Measurements from ENCODE around the gene SPAG9. TPM values are rescaled to one million over a fixed set of nuclear protein-coding genes. Genes with fewer than 3 reads are reported as not detected.

The SPAG9 gene
- total RNA-seq, 4 donors from 2014 or later: 117 to 240 (median 154) TPM

GRCh38 chr17:51045621-51046020 is 75.0 kb downstream of the SPAG9 start:
- intact Hi-C loops (cut with DNase I): no loop called here
- 75 to 83% methylated on average over 1 of the region's 1 CpG for WGBS, 2 donors
- Histone ChIP-seq H3K27ac (peak overlapping the region in 1 of 3 donors; percentile 46), H3K36me3 (no peaks in the 10 kb centered on the region), H3K27me3 (no peaks in the 10 kb centered on the region), H3K9me3 (no peaks in the 10 kb centered on the region), H3K4me1 (peaks cover 25 to 27% of the 10 kb centered on the region in 2 donors), H3K4me3 (replicated peaks in 1 of 3) (no peak overlapping the region)
- DNase-seq: no peak
- TF ChIP-seq CTCF (IDR thresholded peaks at IDR 0.05) (no peak), POLR2A (IDR thresholded peaks at IDR 0.05) (no peak)

- 84% methylated on average over 7 of the region's 7 CpGs for WGBS, 2 donors
- intact Hi-C loops (cut with DNase I): no loop called here
Measured at GRCh38 chr17:51044976-51045375, 75.7 kb downstream of the SPAG9 start.

GRCh38 chr17:51036084-51036483 is 84.6 kb downstream of the SPAG9 start:
- no peak for DNase-seq
- WGBS, 2 donors: 97% methylated on average over 3 of the region's 3 CpGs
- H3K9me3 ChIP-seq: no peaks in the 10 kb centered on the region
- intact Hi-C loops (cut with DNase I): no loop called here
- no peak for TF ChIP-seq POLR2A (IDR thresholded peaks at IDR 0.05)
- TF ChIP-seq CTCF (IDR thresholded peaks at IDR 0.05): no peak
- H3K36me3 ChIP-seq: no peaks in the 10 kb centered on the region
- H3K27me3 ChIP-seq: no peaks in the 10 kb centered on the region
- H3K27ac ChIP-seq: peak overlapping the region in 2 of 3 donors; percentile 63 to 68
- H3K4me1 ChIP-seq: peaks cover 12 to 22% of the 10 kb centered on the region in 2 donors
- H3K4me3 ChIP-seq (replicated peaks in 1 of 3): no peak overlapping the region

More at GRCh38 chr17:51044976-51045375, 75.7 kb downstream of the SPAG9 start:
- TF ChIP-seq POLR2A (IDR thresholded peaks at IDR 0.05): no peak
- TF ChIP-seq CTCF (IDR thresholded peaks at IDR 0.05): no peak
- no peaks in the 10 kb centered on the region for H3K36me3 ChIP-seq
- no peak overlapping the region for H3K4me3 ChIP-seq (replicated peaks in 1 of 3)
- DNase-seq: no peak
- no peak overlapping the region for H3K27ac ChIP-seq
- H3K9me3 ChIP-seq: no peaks in the 10 kb centered on the region
- no peaks in the 10 kb centered on the region for H3K27me3 ChIP-seq
- peaks cover 25 to 27% of the 10 kb centered on the region in 2 donors for H3K4me1 ChIP-seq

- no peak for TF ChIP-seq POLR2A (IDR thresholded peaks at IDR 0.05)
- TF ChIP-seq CTCF (IDR thresholded peaks at IDR 0.05): no peak
- no peak overlapping the region for H3K4me3 ChIP-seq (replicated peaks in 1 of 3)
- H3K4me1 ChIP-seq: peaks cover 12 to 22% of the 10 kb centered on the region in 2 donors
- peak overlapping the region in 2 of 3 donors; percentile 63 to 68 for H3K27ac ChIP-seq
- H3K36me3 ChIP-seq: no peaks in the 10 kb centered on the region
- DNase-seq: no peak
- no peaks in the 10 kb centered on the region for H3K27me3 ChIP-seq
- intact Hi-C loops (cut with DNase I): no loop called here
- no peaks in the 10 kb centered on the region for H3K9me3 ChIP-seq
Measured at GRCh38 chr17:51035431-51035830, 85.2 kb downstream of the SPAG9 start.

- intact Hi-C loops (cut with DNase I): no loop called here
- no peak for TF ChIP-seq POLR2A (IDR thresholded peaks at IDR 0.05)
- no peak for TF ChIP-seq CTCF (IDR thresholded peaks at IDR 0.05)
- no peak for DNase-seq
- H3K27me3 ChIP-seq: no peaks in the 10 kb centered on the region
- 98% methylated on average over 2 of the region's 2 CpGs for WGBS, 2 donors
- no peak overlapping the region for H3K4me3 ChIP-seq (replicated peaks in 1 of 3)
- peaks cover 18 to 29% of the 10 kb centered on the region in 2 donors for H3K4me1 ChIP-seq
- H3K36me3 ChIP-seq: no peaks in the 10 kb centered on the region
- no peaks in the 10 kb centered on the region for H3K9me3 ChIP-seq
- H3K27ac ChIP-seq: peak overlapping the region in 2 of 3 donors; percentile 41 to 63
Measured at GRCh38 chr17:51034800-51035199, 85.9 kb downstream of the SPAG9 start.
